HG02970 (cell line): ENCODE data around the gene SLC38A5.

ENCODE experiments used
- ATAC-seq: cut with Tn5 transposase; IDR thresholded peaks from one replicate; pipeline ENCODE4 v1.9.1; 2021; ENCODE audit warnings: mild to moderate bottlenecking, moderate library complexity, moderate number of reproducible peaks; ENCODE audit not compliant: unreplicated experiment, low FRiP score

The SLC38A5 gene

DNA sequence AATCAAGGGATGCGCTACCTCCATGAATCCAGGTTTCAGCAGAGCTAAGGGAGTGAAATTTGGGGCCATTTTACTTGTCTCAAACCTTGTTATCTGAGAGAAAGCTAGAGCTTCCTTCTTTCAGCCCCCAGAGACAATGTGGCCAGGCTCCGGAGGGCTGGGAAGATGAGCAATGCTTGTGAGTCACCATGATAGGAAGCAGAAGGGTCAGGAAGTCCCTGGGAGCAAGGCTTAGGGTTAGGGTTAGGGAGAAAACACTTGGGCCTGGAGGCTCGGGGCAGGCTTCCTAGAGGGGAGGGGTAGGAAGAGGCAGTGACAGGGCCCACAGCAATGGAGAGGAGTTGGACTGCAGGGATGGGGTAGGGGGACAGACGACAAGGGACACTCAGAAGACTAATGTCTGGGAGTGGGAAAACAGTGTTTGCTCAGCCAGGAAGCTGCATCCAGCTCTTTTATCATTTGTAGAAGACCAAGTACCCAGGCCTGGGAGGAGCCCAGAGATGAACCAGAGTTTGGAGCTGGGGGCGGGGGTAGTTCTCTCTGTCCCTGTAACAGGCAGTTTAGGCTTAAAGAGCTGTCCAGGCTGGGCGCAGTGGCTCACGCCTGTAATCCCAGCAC, 22.3 kb upstream of the SLC38A5 start:
- no peak for ATAC-seq

DNA sequence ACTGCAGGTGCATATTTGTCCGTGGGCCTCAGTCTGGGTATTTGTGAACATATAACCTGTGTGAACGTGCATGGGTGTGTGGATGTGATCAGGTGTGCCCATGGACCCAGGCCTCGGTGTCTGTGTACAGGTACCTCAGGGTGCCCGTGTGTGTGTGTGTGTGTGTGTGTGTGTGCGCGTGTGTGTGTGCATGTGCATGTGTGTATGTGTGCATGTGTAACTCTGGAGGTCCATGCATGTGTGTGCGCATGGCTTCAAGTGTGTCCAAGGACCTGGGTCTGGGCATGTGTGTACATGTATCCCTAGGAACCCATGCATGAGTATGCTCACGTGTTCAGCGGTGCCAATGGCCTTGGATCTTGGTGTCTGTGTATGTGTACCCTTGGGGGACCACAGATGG, 21.7 kb upstream of the SLC38A5 start:
- no peak for ATAC-seq

DNA sequence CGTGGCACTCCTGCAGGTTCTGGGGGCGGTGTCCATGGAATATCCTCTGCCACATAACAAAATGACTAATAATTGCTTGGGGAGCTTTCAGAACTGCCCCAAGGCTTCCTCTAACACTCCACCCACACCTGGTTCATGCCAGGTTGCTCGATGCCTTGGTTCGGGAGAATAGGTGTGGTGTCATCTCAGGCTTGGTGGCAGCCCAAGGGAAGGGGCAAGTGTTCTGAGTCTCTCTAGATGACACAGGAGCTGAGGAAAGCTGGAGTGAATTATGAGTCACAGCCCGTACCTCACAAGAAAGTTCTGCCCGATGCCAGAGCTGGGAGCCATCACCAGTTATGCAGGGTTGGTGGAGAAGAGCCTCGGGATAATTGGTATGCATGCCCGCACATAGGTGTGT, 20.6 kb upstream of the SLC38A5 start:
- no peak for ATAC-seq

DNA sequence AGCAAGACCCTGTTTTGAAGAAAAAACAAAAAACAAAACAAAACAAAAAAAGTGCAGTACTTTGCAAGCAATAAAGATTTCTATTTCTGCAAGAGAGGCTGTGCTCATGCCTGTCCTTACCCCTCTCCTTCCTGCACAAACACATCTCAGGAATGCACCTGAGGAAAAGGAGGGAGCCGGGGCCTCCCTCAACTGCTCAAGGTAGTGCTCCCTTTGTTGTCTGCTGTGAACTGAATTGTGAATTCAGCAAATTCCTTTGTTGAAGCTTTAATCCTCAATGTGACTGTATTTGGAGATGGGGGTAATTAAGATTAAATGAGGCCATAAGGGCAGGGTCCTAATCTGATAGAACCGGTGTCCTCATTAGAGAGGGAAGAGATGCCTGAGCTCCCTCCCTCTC, 19.8 kb upstream of the SLC38A5 start:
- ATAC-seq: no peak

DNA sequence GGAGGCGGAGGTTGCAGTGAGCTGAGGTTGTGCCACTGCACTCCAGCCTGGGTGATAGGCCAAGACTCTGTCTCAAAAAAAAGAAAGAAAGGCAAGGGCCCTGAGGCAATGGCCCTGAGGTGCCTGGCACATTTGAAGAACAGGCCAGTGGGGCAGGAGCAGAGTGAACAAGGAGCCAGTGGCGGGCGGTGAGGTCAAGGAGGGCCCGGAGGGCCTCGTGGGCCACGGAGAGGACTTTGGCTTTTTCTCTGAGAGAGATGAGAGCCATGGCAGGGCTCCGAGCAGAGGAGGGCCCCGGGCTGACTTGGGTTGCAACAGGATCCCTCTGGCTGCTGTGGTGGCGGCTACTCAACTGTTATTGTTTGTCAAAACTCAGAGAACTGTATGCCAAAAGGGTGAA, 19.2 kb upstream of the SLC38A5 start:
- no peak for ATAC-seq

DNA sequence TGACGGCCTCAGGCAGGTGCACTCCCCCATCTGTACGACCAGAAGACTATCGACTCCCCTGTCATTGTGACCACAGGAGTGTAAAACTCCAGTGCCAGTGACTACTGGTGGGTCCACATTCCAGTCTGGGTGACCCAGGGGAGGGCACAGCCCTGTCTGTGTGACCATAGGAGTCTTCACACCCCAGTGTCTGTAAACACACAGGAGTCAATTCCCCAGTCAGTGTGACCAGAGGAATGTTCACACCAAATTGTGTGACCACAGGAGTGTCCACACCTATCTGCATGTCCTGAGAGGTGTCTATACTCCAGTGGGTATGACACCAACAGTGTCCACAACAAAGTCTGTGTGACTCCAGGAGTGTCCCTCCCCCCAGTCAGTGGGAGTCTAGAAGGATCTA, 18.0 kb upstream of the SLC38A5 start:
- no peak for ATAC-seq

DNA sequence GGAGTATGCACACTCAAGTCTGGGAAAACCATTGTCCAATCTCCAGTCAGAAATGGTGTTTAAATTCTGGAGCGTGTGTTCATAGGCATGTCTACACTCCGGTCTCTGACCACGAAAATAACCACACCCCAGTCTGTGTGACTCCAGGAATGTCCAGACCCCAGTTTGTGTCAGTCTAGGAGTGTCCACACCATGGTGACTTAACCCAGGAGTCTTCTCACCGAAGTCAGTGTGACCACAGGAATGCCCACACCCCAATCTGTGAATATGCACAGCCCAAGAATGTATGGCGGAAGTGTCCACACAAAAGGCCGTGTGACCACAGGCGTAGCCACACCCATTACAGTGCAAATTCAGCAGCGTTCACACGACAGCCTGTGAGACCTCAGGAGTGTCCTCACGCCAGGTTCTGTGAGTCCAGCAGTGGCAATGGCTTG, 17.3 kb upstream of the SLC38A5 start:
- ATAC-seq: no peak

DNA sequence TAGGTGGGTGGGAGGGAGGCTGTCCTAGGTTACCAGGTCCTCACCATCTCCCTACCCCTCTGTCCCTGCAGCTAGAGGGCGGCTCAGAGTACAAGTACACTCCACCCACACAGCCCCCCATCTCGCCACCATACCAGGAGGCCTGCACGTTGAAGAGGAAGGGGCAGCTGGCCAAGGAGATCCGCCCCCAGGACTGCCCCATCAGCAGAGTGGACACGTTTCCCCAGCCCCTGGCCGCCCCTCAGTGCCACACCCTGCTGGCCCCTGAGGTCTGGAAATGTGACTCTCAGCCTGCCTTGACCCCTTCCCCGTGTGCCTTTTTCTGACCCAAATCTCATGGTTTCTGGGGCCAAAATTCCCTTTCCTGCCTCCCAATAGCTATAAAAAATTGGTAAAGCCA, 12.5 kb upstream of the SLC38A5 start:
- ATAC-seq: no peak

DNA sequence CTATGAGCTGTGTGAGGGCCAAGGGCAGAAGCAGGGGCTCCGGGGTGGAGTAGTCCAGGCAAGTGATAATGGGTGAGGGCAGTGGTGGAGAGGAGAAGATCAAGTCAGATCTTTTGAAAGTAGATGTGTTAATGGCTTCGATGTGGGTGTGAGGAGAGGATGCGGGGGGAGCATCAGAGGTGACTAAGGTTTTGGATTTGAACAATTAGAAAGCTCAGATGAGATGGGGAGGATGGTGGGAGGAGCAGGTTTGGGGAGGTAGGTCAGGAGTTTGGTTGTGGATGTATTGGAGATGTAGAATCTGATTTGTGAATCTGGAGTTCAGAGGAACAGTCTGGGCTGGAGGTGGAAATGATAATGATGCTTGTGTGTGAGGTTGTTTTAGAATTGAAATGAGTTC, 10.5 kb upstream of the SLC38A5 start:
- no peak for ATAC-seq

DNA sequence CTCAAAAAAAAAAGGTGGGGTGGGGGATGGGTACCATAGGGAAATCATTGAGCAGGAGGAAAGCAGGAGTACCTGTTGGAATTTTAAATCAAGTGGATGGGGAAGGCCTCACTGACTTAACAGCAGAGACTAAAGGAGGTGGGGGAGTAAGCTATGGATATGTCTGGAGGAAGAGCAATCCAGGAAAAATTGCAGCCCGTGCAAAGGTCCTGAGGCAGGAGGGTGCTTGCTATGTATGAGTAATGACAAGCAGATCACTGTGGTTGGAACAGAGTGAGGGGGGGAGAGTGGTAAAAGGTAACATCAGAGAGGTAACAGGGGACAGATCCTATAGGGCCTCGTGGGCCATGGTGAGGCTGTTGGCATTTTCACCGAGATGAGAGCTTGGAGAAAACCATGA, 10.1 kb upstream of the SLC38A5 start:
- no peak for ATAC-seq

DNA sequence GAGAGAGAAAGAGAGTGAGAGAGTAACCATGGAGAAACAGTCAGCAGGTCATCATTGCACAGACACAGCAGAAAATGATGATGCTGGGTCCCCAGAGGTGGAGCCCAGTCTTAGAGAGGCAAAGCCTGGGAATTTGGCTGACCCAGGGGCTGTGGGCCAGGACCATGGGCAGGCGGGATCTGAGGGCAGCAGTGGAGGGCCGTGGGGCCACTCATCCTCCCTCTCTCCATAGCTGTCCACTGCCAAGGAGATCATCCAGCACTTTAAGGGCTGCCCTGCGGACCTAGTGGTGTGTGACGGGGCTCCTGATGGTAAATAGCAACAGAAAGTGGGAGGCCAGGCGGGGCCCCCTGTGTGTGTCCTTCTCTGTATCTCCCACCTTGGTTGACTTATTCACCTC, 8.7 kb upstream of the SLC38A5 start:
- ATAC-seq: no peak

DNA sequence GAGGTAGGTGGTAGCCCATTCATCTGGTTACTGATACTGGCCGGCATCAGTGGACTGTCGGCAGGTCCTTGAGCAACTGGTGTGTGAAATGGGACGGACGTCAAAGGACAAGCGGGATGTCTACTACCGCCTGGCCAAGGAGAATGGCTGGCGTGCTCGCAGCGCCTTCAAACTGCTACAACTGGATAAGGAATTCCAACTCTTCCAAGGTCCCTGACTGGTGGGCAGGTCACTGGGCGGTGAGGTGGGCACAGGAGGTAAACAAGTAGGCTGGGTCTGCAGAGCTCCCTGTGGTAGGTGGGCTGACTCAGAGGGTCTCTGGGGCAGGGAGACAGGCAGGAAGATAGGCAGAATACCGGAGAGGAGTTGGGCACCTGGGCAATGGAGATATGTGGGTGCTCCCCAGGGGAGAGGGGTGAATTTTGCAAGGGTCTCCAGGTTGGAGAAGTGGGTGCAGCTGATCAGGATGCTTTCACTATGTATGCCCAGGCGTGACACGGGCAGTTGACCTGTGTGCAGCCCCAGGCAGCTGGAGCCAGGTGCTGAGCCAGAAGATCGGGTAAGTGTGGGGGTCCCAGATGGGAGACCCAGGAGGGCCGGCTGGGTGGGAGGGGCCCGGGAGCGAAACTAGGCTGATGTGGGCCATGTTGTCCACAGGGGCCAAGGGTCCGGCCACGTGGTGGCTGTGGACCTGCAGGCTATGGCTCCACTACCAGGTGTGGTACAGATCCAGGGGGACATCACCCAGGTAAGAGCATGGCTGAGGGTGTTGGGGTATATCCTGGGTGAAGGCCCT, 8.1 kb upstream of the SLC38A5 start:
- no peak for ATAC-seq

DNA sequence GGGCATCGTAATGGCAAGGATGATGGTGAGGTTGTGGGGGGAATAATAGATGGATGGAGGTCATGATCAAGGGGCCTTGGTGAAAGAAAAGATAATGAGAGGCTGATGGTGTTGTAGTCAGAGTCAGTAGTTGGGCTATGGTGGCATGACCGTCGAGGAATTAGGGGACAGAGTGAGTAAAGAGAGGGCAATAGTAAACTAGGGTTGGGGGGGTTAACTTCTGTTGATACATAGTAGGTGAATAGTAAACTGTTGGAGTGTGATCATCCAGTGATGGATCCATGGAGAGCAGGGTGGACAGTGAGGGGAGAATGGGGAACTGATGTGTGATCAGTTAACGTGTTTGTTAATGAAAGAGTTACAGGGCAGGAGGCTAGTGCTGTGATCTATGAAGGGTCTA, 6.9 kb upstream of the SLC38A5 start:
- ATAC-seq: no peak

DNA sequence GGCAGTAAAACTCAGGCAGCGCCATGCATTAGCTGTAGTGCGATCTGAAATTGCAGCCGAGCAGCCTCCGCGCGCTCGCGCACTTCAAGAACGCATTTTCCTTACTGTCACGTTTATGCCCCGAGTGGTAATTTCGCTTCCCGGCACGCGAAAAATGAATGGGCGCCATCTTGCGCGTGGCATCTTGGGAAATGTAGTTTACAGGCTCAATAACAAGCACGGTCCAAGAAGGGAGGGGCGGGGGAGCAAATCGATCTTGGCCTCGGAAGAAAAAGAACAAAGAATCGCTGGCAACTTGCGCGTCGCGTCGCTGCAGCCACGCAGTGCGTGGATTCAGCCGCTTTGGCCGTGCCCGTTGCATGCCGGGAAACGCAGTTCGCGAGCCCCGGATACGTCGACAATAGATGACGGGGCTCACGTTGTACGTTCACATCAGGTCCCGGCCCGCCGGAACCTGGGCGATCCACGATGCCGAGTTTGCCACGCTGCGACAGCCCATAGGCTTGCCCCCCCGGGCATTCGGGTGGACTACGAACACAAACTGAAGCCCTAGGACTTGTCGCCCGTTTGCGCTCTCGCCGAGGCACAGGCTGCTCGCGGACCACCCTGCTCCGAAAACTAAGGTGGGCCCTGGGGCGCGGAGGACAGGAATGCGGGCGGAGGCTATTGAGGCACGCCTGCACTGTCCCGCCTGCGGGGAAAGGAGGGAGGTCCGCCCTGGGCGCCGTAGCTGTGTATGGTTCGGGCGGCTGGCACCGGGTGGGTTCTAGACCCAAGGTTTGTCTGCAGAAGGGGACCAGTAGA, 5.9 kb upstream of the SLC38A5 start, which contains the start of gene FTSJ1:
Gene FTSJ1, plus strand, starts transcription at position 426 of the 804 bp plus-strand sequence. CDS start 1,849 bp downstream, outside the sequence.
- peak; percentile 79 for ATAC-seq

DNA sequence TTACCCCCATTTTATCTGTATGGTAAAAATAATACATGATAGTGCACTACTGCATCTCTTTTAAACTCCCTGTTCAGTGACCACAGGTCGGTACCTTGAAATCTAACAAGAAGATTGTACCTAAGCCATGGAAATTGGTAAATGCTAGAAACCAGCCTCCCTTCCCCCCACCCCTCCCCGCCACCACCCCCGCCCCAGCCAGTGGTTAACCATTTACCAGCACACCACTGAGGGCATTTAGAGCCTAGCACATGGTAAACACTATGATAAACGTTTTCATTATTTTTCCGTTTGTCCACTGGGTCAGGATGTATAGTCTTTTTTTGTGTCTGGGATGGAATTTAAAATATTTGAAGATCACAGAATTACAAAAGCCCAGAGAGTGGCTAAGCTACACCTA, 5.2 kb upstream of the SLC38A5 start:
- ATAC-seq: no peak

DNA sequence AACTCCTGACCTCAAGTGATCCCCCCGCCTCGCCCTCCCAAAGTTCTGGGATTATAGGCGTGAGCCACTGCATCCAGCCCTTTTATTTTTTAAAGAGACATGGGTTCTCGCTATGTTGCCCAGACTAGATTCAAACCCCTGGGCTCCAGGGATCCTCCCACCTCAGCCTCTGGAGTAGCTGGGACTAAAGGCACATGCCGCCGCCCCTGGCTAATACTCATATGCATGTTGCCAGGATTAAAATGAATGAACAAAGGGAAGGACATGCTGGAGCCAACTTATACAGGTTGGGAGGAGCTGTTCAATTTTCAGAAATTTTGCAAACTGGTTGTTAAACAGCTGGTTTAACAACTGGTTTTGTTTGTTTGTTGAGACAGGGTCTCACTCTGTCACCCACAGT, 4.5 kb upstream of the SLC38A5 start:
- ATAC-seq: no peak

DNA sequence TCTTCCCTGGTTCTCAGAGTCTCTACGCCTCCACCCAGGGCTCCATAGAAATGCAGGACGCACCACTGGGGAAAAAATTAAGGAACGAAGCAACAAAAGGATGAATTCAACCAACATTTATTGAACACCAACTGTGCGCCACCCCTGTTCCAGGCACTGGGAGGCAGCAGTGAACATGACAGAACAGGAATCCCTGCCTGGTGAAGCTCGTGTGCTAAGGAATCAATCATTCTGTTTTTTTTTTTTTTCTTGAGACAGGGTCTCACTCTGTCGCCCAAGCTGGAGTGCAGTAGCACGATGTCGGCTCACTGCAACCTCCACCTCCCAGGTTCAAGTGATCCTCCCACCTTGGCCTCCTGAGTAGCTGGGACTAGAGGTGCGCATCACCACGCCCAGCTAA, 4.1 kb upstream of the SLC38A5 start:
- no peak for ATAC-seq

DNA sequence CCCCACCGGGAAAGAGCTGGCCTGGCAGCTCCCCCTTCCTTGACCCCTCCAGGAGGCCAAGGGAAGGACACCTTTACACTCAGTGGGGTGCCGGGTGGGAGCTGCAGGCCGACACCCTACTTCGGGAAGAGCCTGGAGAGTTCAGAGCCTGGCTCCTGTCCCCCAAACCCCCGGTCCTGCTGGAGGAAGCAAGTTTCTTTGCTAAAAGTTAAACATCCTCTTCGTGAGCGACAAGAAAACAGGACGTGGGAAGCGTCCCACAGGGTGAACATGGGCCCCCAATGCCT, 3.6 kb upstream of the SLC38A5 start:
- no peak for ATAC-seq

DNA sequence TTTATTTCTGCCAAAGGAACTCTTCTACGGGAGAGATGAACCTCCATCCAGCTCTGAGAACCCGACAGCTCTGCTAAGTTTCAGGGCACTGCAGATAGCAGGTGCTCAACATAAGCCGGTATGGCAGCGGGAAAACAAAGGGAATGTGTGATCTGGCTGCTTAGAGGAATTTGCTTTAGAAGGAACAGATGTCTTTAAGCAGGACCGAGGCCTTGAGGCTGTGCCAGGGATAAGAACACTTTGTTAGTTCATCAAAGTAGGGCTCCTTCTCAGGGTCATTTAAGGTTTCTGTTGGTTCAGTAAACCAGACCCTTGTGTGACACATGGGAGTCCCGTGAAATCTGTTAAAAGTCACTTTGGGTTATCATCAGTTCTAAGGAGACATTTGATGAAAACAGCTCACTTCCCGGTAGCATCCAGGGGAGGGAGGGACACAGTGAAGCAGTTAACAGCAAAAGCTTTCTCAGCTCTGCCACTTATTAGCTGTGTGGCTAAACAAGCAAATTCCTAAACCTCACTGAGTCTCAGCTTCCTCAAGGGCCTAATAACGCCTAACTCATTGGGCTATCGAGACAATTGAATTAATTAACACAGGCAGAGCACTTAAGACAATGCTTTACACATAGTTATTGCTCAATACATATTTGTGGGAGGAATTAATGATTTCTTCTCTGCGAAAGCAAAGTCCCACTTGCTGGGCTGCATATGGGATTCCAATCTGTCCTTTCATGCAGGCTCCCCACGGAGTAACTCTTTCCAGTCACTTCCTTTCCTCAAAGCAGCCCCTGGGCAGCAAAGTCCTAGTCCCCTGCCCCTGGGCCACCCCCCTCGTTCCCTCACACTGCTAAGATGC, 3.0 kb upstream of the SLC38A5 start:
- ATAC-seq: no peak

DNA sequence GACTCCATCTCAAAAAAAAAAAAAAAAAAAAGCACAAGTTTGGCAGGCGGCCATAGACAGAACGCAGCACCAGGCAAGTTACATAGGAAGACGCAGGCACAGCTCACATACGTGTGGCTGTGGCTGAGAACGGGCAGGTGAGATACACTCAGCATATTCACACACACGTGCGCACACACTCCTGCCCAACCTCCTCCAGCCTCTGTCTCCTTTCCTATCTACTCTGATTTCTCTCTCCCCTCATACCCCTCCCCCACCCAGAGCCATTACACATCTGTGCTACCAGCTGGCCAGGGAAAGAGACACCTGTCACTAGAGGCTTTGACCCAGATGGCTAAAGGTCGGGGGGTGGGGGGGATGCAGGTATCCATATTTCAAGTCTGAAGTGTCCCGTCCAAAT, 2.2 kb upstream of the SLC38A5 start:
- ATAC-seq: no peak

DNA sequence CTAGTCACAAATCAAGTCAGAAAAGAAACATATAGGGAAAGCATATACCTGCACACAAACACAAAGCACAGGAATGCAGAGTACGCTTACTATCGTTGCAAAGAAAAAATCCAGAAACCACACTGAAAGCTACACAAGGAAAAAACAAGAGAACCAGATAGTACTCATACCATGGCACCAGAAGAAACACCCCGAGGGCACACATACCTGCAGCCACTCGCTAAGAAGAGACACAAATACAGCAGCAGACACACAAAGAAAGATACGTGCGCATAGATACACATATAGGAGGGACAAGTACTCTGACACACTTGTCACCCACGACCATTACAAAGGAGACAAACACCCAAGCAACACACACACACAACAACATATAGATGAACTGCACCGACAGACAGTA, 1.4 kb upstream of the SLC38A5 start:
- no peak for ATAC-seq
